ENCODE data around the gene TCN1. TPM values are rescaled to one million over a fixed set of nuclear protein-coding genes. Genes with fewer than 3 reads are reported as not detected.

Gene TCN1
- total RNA-seq, 6 donors from 2014 or later = 1.1 TPM; not detected in 5

DNA sequence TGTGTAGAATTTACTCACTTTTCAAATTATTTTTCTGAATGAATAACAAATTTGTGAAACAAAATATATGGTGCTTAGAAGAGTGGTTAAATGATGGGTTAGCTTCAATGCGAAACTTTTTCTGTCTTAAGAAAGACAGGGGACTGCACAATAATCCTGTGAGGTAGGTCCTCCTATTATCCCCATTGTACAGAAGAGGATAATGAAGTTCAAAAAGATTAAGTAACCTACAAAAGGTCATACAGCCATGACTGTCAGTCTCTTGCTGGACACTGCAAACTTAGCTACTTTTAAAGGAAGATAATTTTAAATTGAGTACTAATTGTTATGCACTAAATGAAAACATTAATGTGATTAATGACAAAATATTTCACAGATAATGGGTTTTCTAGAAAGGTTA lies 17.3 kb upstream of the TCN1 start:
- Histone ChIP-seq H3K36me3 (no peaks in the 10 kb centered on the region), H3K4me1 (no peaks in the 10 kb centered on the region), H3K27me3 (no peaks in the 10 kb centered on the region), H3K27ac (no peak overlapping the region), H3K4me3 (no peak overlapping the region), H3K9me3 (peaks cover 0 to 16% (median 2%) of the 10 kb centered on the region in 4 donors)
- TF ChIP-seq EP300 (IDR thresholded peaks at IDR 0.05) (no peak), POLR2AphosphoS5 (IDR thresholded peaks at IDR 0.05) (no peak), POLR2A (IDR thresholded peaks at IDR 0.05) (no peak)
- TF ChIP-seq, protein P1, sequence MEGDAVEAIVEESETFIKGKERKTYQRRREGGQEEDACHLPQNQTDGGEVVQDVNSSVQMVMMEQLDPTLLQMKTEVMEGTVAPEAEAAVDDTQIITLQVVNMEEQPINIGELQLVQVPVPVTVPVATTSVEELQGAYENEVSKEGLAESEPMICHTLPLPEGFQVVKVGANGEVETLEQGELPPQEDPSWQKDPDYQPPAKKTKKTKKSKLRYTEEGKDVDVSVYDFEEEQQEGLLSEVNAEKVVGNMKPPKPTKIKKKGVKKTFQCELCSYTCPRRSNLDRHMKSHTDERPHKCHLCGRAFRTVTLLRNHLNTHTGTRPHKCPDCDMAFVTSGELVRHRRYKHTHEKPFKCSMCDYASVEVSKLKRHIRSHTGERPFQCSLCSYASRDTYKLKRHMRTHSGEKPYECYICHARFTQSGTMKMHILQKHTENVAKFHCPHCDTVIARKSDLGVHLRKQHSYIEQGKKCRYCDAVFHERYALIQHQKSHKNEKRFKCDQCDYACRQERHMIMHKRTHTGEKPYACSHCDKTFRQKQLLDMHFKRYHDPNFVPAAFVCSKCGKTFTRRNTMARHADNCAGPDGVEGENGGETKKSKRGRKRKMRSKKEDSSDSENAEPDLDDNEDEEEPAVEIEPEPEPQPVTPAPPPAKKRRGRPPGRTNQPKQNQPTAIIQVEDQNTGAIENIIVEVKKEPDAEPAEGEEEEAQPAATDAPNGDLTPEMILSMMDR (IDR thresholded peaks at IDR 0.05) = no peak
- no peak for DNase-seq
- 97 to 100% methylated on average over 1 of the region's 1 CpG for WGBS, 2 donors
- no peak for ATAC-seq (ENCODE audit: low FRiP score in 2 of 2)

DNA sequence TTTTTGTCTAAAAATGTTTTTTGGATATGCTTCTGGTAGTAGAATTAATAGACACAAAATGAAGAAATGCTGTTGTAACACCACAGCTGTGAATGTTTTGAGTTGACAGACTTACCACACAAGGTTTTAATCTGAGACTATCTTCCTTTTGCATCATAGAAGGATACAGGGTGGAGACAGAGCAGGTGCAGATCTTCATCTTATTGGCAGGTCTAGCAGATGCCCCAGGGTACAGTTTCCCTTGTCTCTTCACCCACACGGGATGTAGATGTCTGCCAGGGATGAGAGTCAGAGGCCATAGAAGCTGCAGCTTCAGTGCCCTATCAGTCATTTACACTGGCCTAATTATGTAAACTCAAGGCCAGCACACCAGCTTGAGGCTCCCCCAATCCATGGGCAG lies 13.3 kb upstream of the TCN1 start:
- H3K4me1 ChIP-seq = no peaks in the 10 kb centered on the region
- no peaks in the 10 kb centered on the region for H3K27me3 ChIP-seq
- H3K9me3 ChIP-seq = no peaks in the 10 kb centered on the region
- 63 to 67% methylated on average over 1 of the region's 1 CpG for WGBS, 2 donors
- ATAC-seq (ENCODE audit: low FRiP score in 2 of 2) = no peak
- no peak overlapping the region for H3K4me3 ChIP-seq
- no peak for TF ChIP-seq POLR2AphosphoS5 (IDR thresholded peaks at IDR 0.05)
- DNase-seq = no peak
- no peak overlapping the region for H3K27ac ChIP-seq
- no peaks in the 10 kb centered on the region for H3K36me3 ChIP-seq

DNA sequence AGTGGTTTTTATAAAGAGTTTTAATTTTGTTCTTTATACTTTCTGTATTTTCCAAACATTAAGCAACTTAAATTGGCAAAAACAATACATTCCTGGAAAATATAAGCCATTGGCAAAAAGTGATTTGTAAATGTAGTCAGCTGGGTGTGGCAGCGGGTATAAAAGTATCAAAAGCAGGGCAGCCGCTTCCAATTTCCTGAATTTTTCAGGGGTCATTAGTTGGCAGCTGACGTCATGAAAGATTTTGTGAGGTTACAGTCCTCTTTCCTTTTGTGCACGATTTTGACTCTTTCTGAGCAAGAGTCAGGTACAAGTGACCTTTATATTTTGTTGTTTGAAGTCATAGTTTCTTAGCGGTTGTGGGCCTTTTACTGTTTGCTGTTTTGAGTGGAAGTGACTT lies 12.3 kb upstream of the TCN1 start, which contains the start of gene OOSP3:
Gene OOSP3, plus strand, starts transcription at position 208 of the 400 bp plus-strand sequence. Its CDS starts 27 bp downstream, at position 235.
- ATAC-seq (ENCODE audit: low FRiP score in 2 of 2) = no peak
- Histone ChIP-seq H3K4me1 (no peaks in the 10 kb centered on the region), H3K9me3 (no peaks in the 10 kb centered on the region), H3K27me3 (no peaks in the 10 kb centered on the region), H3K4me3 (no peak within 1 kb of the TSS), H3K36me3 (no peaks in the 10 kb centered on the region), H3K27ac (no peak within 1 kb of the TSS)
- 70 to 76% methylated on average over 5 of the region's 5 CpGs for WGBS, 2 donors
- DNase-seq = no peak
- no peak for TF ChIP-seq POLR2A (IDR thresholded peaks at IDR 0.05)
- no peak for TF ChIP-seq POLR2AphosphoS5 (IDR thresholded peaks at IDR 0.05)
- TF ChIP-seq EP300 (IDR thresholded peaks at IDR 0.05) = no peak
- TF ChIP-seq, protein P1 (IDR thresholded peaks at IDR 0.05) = no peak

DNA sequence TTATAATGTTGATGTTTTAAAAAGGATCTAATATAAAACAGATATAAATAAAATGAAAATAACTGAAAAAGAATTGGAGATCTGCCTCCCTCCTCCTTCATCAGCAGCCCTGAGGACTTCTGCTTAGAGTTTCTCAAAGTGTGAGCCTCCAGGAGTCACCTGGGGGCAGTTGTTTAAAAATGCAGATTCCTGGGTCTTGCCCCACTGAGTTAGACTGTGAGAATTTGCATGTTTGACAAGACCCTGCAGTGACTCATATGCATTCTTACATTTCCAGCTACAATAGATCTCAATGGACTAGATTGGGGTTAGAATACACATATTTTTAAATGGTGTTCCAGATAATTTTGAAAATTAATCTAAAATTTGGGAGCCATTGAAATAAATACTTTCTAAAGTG lies 11.5 kb upstream of the TCN1 start:
- H3K36me3 ChIP-seq = no peaks in the 10 kb centered on the region
- TF ChIP-seq POLR2A (IDR thresholded peaks at IDR 0.05) = no peak
- TF ChIP-seq, protein P1 (IDR thresholded peaks at IDR 0.05) = no peak
- no peak for TF ChIP-seq POLR2AphosphoS5 (IDR thresholded peaks at IDR 0.05)
- no peak for TF ChIP-seq EP300 (IDR thresholded peaks at IDR 0.05)
- no peaks in the 10 kb centered on the region for H3K4me1 ChIP-seq
- ATAC-seq (ENCODE audit: low FRiP score in 2 of 2) (no peak), DNase-seq (no peak)
- no peak overlapping the region for H3K4me3 ChIP-seq
- H3K9me3 ChIP-seq = no peaks in the 10 kb centered on the region
- no peak overlapping the region for H3K27ac ChIP-seq
- H3K27me3 ChIP-seq = no peaks in the 10 kb centered on the region

DNA sequence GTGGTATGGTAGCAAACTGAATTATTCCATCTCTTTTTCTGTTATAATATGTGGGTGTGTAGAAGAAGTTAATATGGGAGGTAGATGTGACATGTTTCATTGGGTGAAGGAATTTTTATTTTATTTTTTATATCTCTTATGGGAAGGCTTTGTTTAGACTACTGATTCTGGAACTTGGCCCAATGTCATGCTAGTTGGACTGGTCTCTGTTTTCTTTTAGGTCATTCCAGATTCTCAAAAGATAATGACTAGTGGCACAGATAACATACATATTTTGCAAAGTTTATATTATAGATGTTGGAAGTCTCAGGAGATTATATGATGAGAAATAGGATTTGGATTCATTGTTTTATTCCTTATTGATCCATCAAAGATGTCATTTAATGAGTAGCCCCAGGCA lies 11.0 kb upstream of the TCN1 start:
- H3K4me3 ChIP-seq = no peak overlapping the region
- no peak for DNase-seq
- no peak for ATAC-seq (ENCODE audit: low FRiP score in 2 of 2)
- H3K4me1 ChIP-seq = no peaks in the 10 kb centered on the region
- H3K27ac ChIP-seq = no peak overlapping the region
- no peaks in the 10 kb centered on the region for H3K36me3 ChIP-seq
- H3K27me3 ChIP-seq = no peaks in the 10 kb centered on the region
- TF ChIP-seq POLR2AphosphoS5 (IDR thresholded peaks at IDR 0.05) (no peak), POLR2A (IDR thresholded peaks at IDR 0.05) (no peak), EP300 (IDR thresholded peaks at IDR 0.05) (no peak)
- TF ChIP-seq, protein P1 (IDR thresholded peaks at IDR 0.05) = no peak
- no peaks in the 10 kb centered on the region for H3K9me3 ChIP-seq

Data from upper lobe of left lung (tissue), 6 donors.